Loucy (cell line): ENCODE data around the gene APOL2.

Source experiments
- CTCF ChIP-seq: fragments of 200-600 bp; sonication (generic); conservative IDR thresholded peaks from 2 replicates; pipeline ENCODE4 v1.5.1; 2014; ENCODE audit warnings: mild to moderate bottlenecking, antibody characterized with exemption, low read length
- EZH2phosphoT487 ChIP-seq: fragments of 200-600 bp; IDR thresholded peaks from 2 replicates; pipeline ENCODE4 v1.6.1; 2018; ENCODE audit warnings: antibody characterized with exemption, mild to moderate bottlenecking, moderate library complexity, borderline replicate concordance

GRCh38 chr22:36286096-36286957, 47.0 kb upstream of the APOL2 start:
- peak; percentile 95 for TF ChIP-seq CTCF
- no peak for TF ChIP-seq EZH2phosphoT487
